Gastrocnemius medialis (tissue), 4 donors: ENCODE data around the gene ACSBG1. TPM values are rescaled to one million over a fixed set of nuclear protein-coding genes. Genes with fewer than 3 reads are reported as not detected.

Experiments used
- ATAC-seq, 2 donors: fragments of 150-250 bp; one replicate each; pipeline ENCODE4 v1.9.1; 2016
- DNase-seq, 2 donors: peaks; one replicate each; pipeline ENCODE4 v3.0.0-alpha.2; 2019
- H3K27ac ChIP-seq, 4 donors: fragments of 200-600 bp; sonication (generic); 1 replicate in 1 of 4; 2 replicates in 3 of 4; pipeline ENCODE4 v1.5.1; 2016 to 2018; ENCODE audit warnings: mild to moderate bottlenecking in 2 of 4, moderate library complexity in 1 of 4
- H3K27me3 ChIP-seq, 3 donors: fragments of 200-600 bp; sonication (generic) in 2 of 3; 1 replicate in 1 of 3; 2 replicates in 2 of 3; pipeline versions ENCODE4 v1.5.1 to v1.6.0; 2016 to 2019; ENCODE audit warnings: mild to moderate bottlenecking in 1 of 3, moderate library complexity in 1 of 3
- H3K36me3 ChIP-seq, 2 donors: fragments of 200-600 bp; sonication (generic) in 1 of 2; one replicate each; pipeline ENCODE4 v1.5.1; 2017 to 2018
- H3K4me1 ChIP-seq, 2 donors: fragments of 200-600 bp; sonication (generic) in 1 of 2; one replicate each; pipeline ENCODE4 v1.5.1; 2016 to 2017; ENCODE audit warnings: mild to moderate bottlenecking in 2 of 2
- H3K4me3 ChIP-seq, 4 donors: fragments of 200-600 bp; sonication (generic) in 3 of 4; 1 replicate in 1 of 4; 2 replicates in 3 of 4; pipeline ENCODE4 v1.5.1; 2016 to 2019; ENCODE audit warnings: mild to moderate bottlenecking in 2 of 4
- H3K9me3 ChIP-seq, 3 donors: fragments of 200-600 bp; sonication (generic) in 2 of 3; 1 replicate in 1 of 3; 2 replicates in 2 of 3; pipeline ENCODE4 v1.5.1; 2016 to 2019
- POLR2A ChIP-seq, 2 donors: fragments of 450-650 bp; IDR thresholded peaks; one replicate each; pipeline ENCODE4 v1.6.1; 2017; ENCODE audit warnings: antibody characterized with exemption in 2 of 2, mild to moderate bottlenecking in 2 of 2, moderate library complexity in 2 of 2
- in situ Hi-C, 4 donors: fragments of 200-750 bp; cut with MboI; loops; one replicate each; pipeline versions ENCODE4 v1.15.0 to v1.8.0; 2017; ENCODE audit warnings: low sequenced_read_pairs in 4 of 4
- intact Hi-C: fragments of 100-400 bp; cut with DNase I; formaldehyde crosslinking; loops from one replicate; pipeline ENCODE4 v1.15.1; 2023; ENCODE audit warnings: low total_unique reads
- total RNA-seq, 4 donors: library from RNA; depleted of rRNA; stranded (reverse); fragments of >200 nt; gene quantifications; one replicate each; pipeline versions ENCODE4 v1.1.0 to v1.2.3, GENCODE V29; 2016
- TF ChIP-seq, protein P1 (sequence below), 5 experiments: fragments of 450-650 bp in 3 of 5; fragments of 200-600 bp in 2 of 5; sonication (generic) in 2 of 5; IDR thresholded peaks in 4 of 5; conservative IDR thresholded peaks in 1 of 5; 1 replicate in 4 of 5; 2 replicates in 1 of 5; pipeline ENCODE4 v1.5.1; 2016 to 2019; ENCODE audit warnings: antibody characterized with exemption in 5 of 5, mild to moderate bottlenecking in 3 of 5, moderate library complexity in 3 of 5

The ACSBG1 gene
- total RNA-seq, 4 donors from 2014 or later = 1.9 TPM; not detected in 3

DNA sequence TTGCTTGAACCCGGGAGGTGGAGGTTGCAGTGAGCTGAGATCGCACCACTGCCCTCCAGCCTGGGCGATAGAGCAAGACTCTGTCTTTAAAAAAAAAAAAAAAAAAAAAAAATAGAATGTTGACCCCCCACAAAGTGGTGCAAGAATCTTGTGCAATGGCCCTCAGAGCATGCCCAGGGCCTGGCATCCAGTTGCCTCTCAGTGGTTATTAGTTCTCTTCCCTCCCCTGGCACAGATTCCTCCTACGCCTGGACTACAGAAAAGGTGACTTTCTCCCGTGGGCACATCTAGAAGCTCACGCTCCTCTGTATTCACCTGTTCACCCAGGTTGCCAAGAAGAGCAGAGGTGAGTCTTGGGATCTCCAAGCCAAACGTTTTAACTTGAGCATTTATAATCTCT lies 36.7 kb downstream of the ACSBG1 start:
- no peaks in the 10 kb centered on the region for H3K27me3 ChIP-seq
- ATAC-seq (no peak), DNase-seq (no peak)
- H3K27ac ChIP-seq = no peak overlapping the region
- no peaks in the 10 kb centered on the region for H3K4me1 ChIP-seq
- H3K4me3 ChIP-seq = no peak overlapping the region
- no peaks in the 10 kb centered on the region for H3K36me3 ChIP-seq
- intact Hi-C loops = no loop called here
- TF ChIP-seq, protein P1, sequence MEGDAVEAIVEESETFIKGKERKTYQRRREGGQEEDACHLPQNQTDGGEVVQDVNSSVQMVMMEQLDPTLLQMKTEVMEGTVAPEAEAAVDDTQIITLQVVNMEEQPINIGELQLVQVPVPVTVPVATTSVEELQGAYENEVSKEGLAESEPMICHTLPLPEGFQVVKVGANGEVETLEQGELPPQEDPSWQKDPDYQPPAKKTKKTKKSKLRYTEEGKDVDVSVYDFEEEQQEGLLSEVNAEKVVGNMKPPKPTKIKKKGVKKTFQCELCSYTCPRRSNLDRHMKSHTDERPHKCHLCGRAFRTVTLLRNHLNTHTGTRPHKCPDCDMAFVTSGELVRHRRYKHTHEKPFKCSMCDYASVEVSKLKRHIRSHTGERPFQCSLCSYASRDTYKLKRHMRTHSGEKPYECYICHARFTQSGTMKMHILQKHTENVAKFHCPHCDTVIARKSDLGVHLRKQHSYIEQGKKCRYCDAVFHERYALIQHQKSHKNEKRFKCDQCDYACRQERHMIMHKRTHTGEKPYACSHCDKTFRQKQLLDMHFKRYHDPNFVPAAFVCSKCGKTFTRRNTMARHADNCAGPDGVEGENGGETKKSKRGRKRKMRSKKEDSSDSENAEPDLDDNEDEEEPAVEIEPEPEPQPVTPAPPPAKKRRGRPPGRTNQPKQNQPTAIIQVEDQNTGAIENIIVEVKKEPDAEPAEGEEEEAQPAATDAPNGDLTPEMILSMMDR (IDR thresholded peaks at IDR 0.05 in 4 of 5, conservative IDR thresholded peaks at IDR 0.05 in 1 of 5) = no peak
- no peak for TF ChIP-seq POLR2A (IDR thresholded peaks at IDR 0.05)
- no peaks in the 10 kb centered on the region for H3K9me3 ChIP-seq
- in situ Hi-C loops = loop anchor here (5.0 to 10.0 kb wide), 2 partner anchors 80 to 83 kb away; no protein-coding TSS in a partner anchor

DNA sequence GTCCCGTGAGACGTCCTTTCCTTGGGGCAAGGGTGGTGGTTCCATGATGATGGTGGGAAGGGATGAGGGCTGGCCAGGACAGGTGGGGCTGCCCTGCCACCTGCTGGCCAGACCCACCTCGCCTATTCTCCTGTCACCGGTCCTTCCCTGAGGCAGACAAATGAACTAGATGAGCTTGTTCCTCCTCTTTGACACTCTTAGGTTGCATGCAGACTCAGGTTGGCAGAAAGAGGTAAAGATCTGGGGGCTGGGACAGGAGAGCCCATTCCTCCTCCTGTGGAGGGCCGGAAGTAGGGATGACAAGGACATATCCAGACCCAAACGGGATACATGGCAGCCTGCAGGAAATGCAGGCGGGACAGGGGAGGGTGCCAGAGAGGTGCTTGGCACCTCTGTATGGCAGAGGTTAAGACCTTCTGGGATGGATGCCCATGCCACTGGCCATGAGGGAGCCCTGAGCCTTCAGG lies 38.6 kb downstream of the ACSBG1 start:
- no peaks in the 10 kb centered on the region for H3K4me1 ChIP-seq
- ATAC-seq = peak; percentile 67 to 77
- no peak overlapping the region for H3K4me3 ChIP-seq
- in situ Hi-C loops = loop anchor here (5.0 to 10.0 kb wide), 2 partner anchors 78 to 81 kb away; no protein-coding TSS in a partner anchor
- H3K9me3 ChIP-seq = no peaks in the 10 kb centered on the region
- no peak overlapping the region for H3K27ac ChIP-seq
- DNase-seq = no peak
- H3K27me3 ChIP-seq = no peaks in the 10 kb centered on the region
- no peaks in the 10 kb centered on the region for H3K36me3 ChIP-seq
- no peak for TF ChIP-seq POLR2A (IDR thresholded peaks at IDR 0.05)
- TF ChIP-seq, protein P1 (IDR thresholded peaks at IDR 0.05 in 4 of 5, conservative IDR thresholded peaks at IDR 0.05 in 1 of 5) = peak; percentile 72 to 81 (median 77)
- intact Hi-C loops = loop anchor here (1.0 to 2.0 kb wide), 2 partner anchors 65 to 82 kb away; partner anchors contain the start of gene CIB2

DNA sequence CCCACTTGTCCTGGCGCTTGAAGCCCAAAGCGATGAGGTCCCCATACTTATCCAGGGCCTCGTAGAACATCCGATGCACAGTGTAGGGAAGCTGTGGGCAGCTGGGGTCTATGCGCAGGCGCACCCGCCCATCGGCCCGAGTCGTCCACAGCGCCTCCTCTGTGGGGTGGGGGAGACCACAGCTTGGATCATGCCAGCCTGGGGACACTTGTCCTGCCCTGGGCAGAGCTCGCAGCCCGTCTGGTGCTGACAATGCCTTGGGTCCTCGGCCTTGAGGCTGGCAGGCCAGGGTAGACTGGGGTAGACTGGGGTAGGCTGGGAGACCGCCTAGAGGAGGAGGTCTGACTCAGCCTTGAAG lies 39.8 kb downstream of the ACSBG1 start:
- H3K36me3 ChIP-seq = no peaks in the 10 kb centered on the region
- no peak overlapping the region for H3K27ac ChIP-seq
- H3K27me3 ChIP-seq = no peaks in the 10 kb centered on the region
- TF ChIP-seq, protein P1 (IDR thresholded peaks at IDR 0.05 in 4 of 5, conservative IDR thresholded peaks at IDR 0.05 in 1 of 5) = no peak
- no peak for TF ChIP-seq POLR2A (IDR thresholded peaks at IDR 0.05)
- in situ Hi-C loops = loop anchor here in 3 of 4 donors (10.0 kb wide), 1 partner anchor 80 kb away; no protein-coding TSS in a partner anchor
- no peaks in the 10 kb centered on the region for H3K4me1 ChIP-seq
- ATAC-seq (no peak), DNase-seq (no peak)
- H3K9me3 ChIP-seq = no peaks in the 10 kb centered on the region
- H3K4me3 ChIP-seq = no peak overlapping the region
- intact Hi-C loops = loop anchor here (2.0 kb wide), 1 partner anchor 64 kb away; the partner anchor contains the start of gene CIB2

DNA sequence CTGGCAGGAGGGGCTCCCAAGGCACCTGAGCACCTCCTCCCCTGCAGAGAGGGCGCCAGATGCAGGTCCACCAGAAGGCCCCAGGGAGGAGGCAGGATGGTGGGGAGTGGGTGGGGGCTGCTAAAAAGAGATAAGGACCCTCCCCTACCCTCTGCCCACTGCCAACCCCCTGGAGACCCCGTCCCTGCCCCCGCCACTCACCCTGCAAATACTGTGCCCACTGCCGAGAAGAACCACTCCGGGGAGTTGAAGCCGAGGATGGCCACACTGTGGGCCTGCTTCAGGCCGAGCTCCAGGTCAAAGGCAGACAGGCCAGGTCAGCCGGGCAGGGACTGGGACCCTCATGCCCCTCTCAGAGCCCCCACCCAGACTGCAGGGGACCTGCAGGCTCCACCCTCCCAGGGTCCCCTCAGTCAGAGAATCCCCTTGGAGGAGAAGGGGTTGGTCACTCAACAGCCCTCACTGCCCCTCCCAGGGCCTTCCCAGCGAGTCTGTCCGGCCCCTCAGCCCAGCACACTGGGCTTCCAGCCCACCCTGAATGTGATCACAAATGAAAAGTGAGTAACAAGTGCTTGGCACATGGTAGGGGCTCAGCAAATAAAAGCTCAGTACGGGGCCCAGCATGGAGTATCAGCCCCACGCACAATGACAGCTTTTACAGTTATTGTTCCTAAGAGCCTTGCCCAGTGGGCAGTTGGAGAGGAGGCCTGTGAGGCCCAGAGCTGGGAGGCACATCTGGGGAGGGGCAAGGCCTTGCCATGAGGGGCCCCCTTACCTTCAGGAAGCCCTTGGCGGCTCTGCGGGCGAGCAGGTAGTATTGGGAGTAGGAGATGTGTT lies 40.4 kb downstream of the ACSBG1 start:
- intact Hi-C loops = loop anchor here (2.0 kb wide), 1 partner anchor 63 kb away; the partner anchor contains the start of gene CIB2
- in situ Hi-C loops = loop anchor here in 3 of 4 donors (10.0 kb wide), 1 partner anchor 79 kb away; no protein-coding TSS in a partner anchor
- no peak overlapping the region for H3K27ac ChIP-seq
- no peaks in the 10 kb centered on the region for H3K4me1 ChIP-seq
- no peak for ATAC-seq
- H3K4me3 ChIP-seq = no peak overlapping the region
- H3K9me3 ChIP-seq = no peaks in the 10 kb centered on the region
- no peaks in the 10 kb centered on the region for H3K36me3 ChIP-seq
- no peak for DNase-seq
- no peak for TF ChIP-seq POLR2A (IDR thresholded peaks at IDR 0.05)
- TF ChIP-seq, protein P1 (IDR thresholded peaks at IDR 0.05 in 4 of 5, conservative IDR thresholded peaks at IDR 0.05 in 1 of 5) = no peak
- H3K27me3 ChIP-seq = no peaks in the 10 kb centered on the region
